HEK293T (cell line): ENCODE measurements around the gene KIR3DL3.

ENCODE experiments used
- ARNT ChIP-seq: fragments of 450-650 bp; IDR thresholded peaks from 2 replicates; pipeline ENCODE4 v1.6.1; 2017; ENCODE audit warnings: mild to moderate bottlenecking
- FOXK2 ChIP-seq: fragments of 450-650 bp; IDR thresholded peaks from 2 replicates; pipeline ENCODE4 v1.6.1; 2016; ENCODE audit warnings: mild to moderate bottlenecking
- FOXM1 ChIP-seq: fragments of 450-650 bp; IDR thresholded peaks from 2 replicates; pipeline ENCODE4 v1.6.1; 2017; ENCODE audit warnings: mild to moderate bottlenecking, borderline replicate concordance
- HDGF ChIP-seq: fragments of 450-650 bp; IDR thresholded peaks from 2 replicates; pipeline ENCODE4 v1.6.1; 2017; ENCODE audit warnings: antibody characterized with exemption, borderline replicate concordance
- SP1 ChIP-seq: fragments of 450-650 bp; IDR thresholded peaks from 2 replicates; pipeline ENCODE4 v1.6.1; 2017
- ZNF384 ChIP-seq: fragments of 450-650 bp; IDR thresholded peaks from 2 replicates; pipeline ENCODE4 v1.6.1; 2016
- TF ChIP-seq, protein P1 (sequence below): fragments of 450-650 bp; IDR thresholded peaks from 2 replicates; pipeline ENCODE4 v1.6.1; 2016

DNA sequence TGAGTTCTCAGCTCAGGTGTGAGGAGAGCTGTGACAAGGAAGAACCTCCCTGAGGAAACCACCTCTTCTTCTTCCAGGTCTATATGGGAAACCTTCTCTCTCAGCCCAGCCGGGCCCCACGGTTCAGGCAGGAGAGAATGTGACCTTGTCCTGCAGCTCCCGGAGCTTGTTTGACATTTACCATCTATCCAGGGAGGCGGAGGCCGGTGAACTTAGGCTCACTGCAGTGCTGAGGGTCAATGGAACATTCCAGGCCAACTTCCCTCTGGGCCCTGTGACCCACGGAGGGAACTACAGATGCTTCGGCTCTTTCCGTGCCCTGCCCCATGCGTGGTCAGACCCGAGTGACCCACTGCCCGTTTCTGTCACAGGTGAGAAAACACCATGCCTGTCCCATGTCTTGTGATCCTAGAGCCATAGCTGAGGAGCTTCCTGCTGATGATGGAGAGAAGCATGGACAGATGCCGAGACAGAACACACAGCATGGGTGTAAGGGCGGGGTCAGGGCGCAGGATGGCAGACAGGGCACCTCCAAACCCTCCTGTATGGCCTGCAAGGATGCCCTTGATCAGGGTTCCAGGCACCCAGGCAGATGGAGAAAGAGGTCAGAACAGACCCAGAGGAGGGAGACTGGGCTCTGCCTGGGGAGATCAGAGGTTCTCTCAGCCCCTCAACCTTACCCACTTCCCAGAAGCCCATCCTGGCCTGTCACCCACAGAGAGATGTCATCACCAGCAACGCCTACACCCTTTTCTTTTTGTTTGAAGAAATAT lies 5.4 kb downstream of the KIR3DL3 start:
- TF ChIP-seq FOXM1 (no peak), ARNT (no peak), ZNF384 (no peak), HDGF (no peak), SP1 (no peak), FOXK2 (no peak)
- TF ChIP-seq, protein P1, sequence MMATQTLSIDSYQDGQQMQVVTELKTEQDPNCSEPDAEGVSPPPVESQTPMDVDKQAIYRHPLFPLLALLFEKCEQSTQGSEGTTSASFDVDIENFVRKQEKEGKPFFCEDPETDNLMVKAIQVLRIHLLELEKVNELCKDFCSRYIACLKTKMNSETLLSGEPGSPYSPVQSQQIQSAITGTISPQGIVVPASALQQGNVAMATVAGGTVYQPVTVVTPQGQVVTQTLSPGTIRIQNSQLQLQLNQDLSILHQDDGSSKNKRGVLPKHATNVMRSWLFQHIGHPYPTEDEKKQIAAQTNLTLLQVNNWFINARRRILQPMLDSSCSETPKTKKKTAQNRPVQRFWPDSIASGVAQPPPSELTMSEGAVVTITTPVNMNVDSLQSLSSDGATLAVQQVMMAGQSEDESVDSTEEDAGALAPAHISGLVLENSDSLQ = no peak
